ENCODE results near the gene USP27X. TPM values are rescaled to one million over a fixed set of nuclear protein-coding genes. Genes with fewer than 3 reads are reported as not detected.

The USP27X gene
- total and polyA plus RNA-seq, 4 donors: 0.26 to 4.7 (median 1.2) TPM

- H3K4me1 ChIP-seq (ENCODE audit: control insufficient read depth in 4 of 4, insufficient read depth in 4 of 4, low read length in 3 of 4): no peaks in the 10 kb centered on the region
- H3K9ac ChIP-seq (ENCODE audit: low read depth in 1 of 2, low read length in 2 of 2): no peak overlapping the region
- H3K4me3 ChIP-seq (ENCODE audit: low read depth in 1 of 3, low read length in 3 of 3): no peak overlapping the region
- no peaks in the 10 kb centered on the region for H3K36me3 ChIP-seq (ENCODE audit: control insufficient read depth in 4 of 4, insufficient read depth in 3 of 4, low read depth in 1 of 4, low read length in 3 of 4)
- no peak for TF ChIP-seq FOXA2 (IDR thresholded peaks at IDR 0.05)
- no peak for TF ChIP-seq NR2F2 (IDR thresholded peaks at IDR 0.05)
- no peak for TF ChIP-seq HNF4G (IDR thresholded peaks at IDR 0.05)
- TF ChIP-seq EGR1 (IDR thresholded peaks at IDR 0.05; ENCODE audit: low read depth in 2 of 2): no peak
- no peak for TF ChIP-seq TAF1 (conservative IDR thresholded peaks at IDR 0.05)
- H3K27me3 ChIP-seq (ENCODE audit: control insufficient read depth in 4 of 4, insufficient read depth in 4 of 4, low read length in 3 of 4): peaks cover 0 to 3% (median 0%) of the 10 kb centered on the region in 4 donors
- no peak for DNase-seq (ENCODE audit: low spot score)
- H3K9me3 ChIP-seq (ENCODE audit: control insufficient read depth in 4 of 4, low read length in 3 of 4): peaks cover 0 to 4% (median under 1%) of the 10 kb centered on the region in 4 donors
- H3K27ac ChIP-seq (ENCODE audit: low read depth in 1 of 2, low read length in 2 of 2): no peak overlapping the region
- 60% methylated on average over 1 of the region's 1 CpG for WGBS
These were observed 32.8 kb upstream of the USP27X start for GRCh38 chrX:49846522-49846921.

- TF ChIP-seq ZBTB33 (IDR thresholded peaks at IDR 0.05) (no peak), RXRA (IDR thresholded peaks at IDR 0.05) (no peak), ATF3 (IDR thresholded peaks at IDR 0.05) (no peak), HNF4A (conservative IDR thresholded peaks at IDR 0.05) (no peak), YY1 (IDR thresholded peaks at IDR 0.05) (no peak), TAF1 (conservative IDR thresholded peaks at IDR 0.05) (no peak), MAX (IDR thresholded peaks at IDR 0.05) (no peak), FOXA2 (IDR thresholded peaks at IDR 0.05) (no peak), CTCF (IDR thresholded peaks at IDR 0.05; ENCODE audit: low read depth, low read length, missing input control) (no peak), JUND (IDR thresholded peaks at IDR 0.05) (no peak), EGR1 (IDR thresholded peaks at IDR 0.05; ENCODE audit: low read depth in 2 of 2) (no peak), GABPA (IDR thresholded peaks at IDR 0.05 in 1 of 2, conservative IDR thresholded peaks at IDR 0.05 in 1 of 2) (no peak), RAD21 (IDR thresholded peaks at IDR 0.05) (no peak), HNF4G (IDR thresholded peaks at IDR 0.05) (no peak), REST (IDR thresholded peaks at IDR 0.05) (no peak), NR2F2 (IDR thresholded peaks at IDR 0.05) (no peak), SP1 (IDR thresholded peaks at IDR 0.05) (no peak), FOXA1 (IDR thresholded peaks at IDR 0.05) (no peak)
- 85% methylated on average over 3 of the region's 3 CpGs for WGBS
- DNase-seq (ENCODE audit: low spot score): no peak
These were observed 31.0 kb upstream of the USP27X start for GRCh38 chrX:49848275-49848674.

More at GRCh38 chrX:49848275-49848674, 31.0 kb upstream of the USP27X start:
- Histone ChIP-seq H3K27me3 (ENCODE audit: control insufficient read depth in 4 of 4, insufficient read depth in 4 of 4, low read length in 3 of 4) (peaks cover 0 to 3% (median 0%) of the 10 kb centered on the region in 4 donors), H3K36me3 (ENCODE audit: control insufficient read depth in 4 of 4, insufficient read depth in 3 of 4, low read depth in 1 of 4, low read length in 3 of 4) (no peaks in the 10 kb centered on the region), H3K27ac (ENCODE audit: low read depth in 1 of 2, low read length in 2 of 2) (no peak overlapping the region), H3K9ac (ENCODE audit: low read depth in 1 of 2, low read length in 2 of 2) (no peak overlapping the region), H3K9me3 (ENCODE audit: control insufficient read depth in 4 of 4, low read length in 3 of 4) (peaks cover 0 to 4% (median under 1%) of the 10 kb centered on the region in 4 donors), H3K4me1 (ENCODE audit: control insufficient read depth in 4 of 4, insufficient read depth in 4 of 4, low read length in 3 of 4) (no peaks in the 10 kb centered on the region), H3K4me3 (ENCODE audit: low read depth in 1 of 3, low read length in 3 of 3) (no peak overlapping the region)

Data from liver (tissue), 9 donors.